Naive thymus-derived CD4-positive, alpha-beta T cell (primary cell): ENCODE results near the gene ADORA1. TPM values are rescaled to one million over a fixed set of nuclear protein-coding genes. Genes with fewer than 3 reads are reported as not detected.

Experiments used
- ATAC-seq: fragments of 150-1000 bp; cut with Tn5 transposase; 2 replicates; pipeline ENCODE4 v1.10.0; 2021; ENCODE audit warnings: mild to moderate bottlenecking, moderate library complexity
- CTCF ChIA-PET: fragments of 350-600 bp; sonication (Branson Sonifier 250); formaldehyde crosslinking; loops from one replicate; lab custom pipeline; 2021; ENCODE audit warnings: antibody characterized with exemption; lab: Charles Lee
- POLR2A ChIA-PET: fragments of 350-600 bp; sonication (Branson Sonifier 250); formaldehyde crosslinking; loops from one replicate; lab custom pipeline; 2021; ENCODE audit warnings: antibody characterized with exemption, inconsistent platforms; lab: Charles Lee
- DNase-seq, 9 donors: peaks; one replicate each; pipeline versions ENCODE4 v3.0.0 to v3.0.0-alpha.2; 2020 to 2022; ENCODE audit warnings: mixed read lengths in 1 of 9
- H3K27ac ChIP-seq: one replicate; pipeline ENCODE4 v1.7.0; 2013; ENCODE audit warnings: mild to moderate bottlenecking, low read depth, low read length, moderate library complexity
- H3K27me3 ChIP-seq, 2 donors: one replicate each; pipeline ENCODE4 v1.7.0; 2013; ENCODE audit warnings: low read length in 2 of 2, mild to moderate bottlenecking in 2 of 2, moderate library complexity in 2 of 2; ENCODE audit not compliant: control insufficient read depth in 2 of 2, insufficient read depth in 2 of 2
- H3K36me3 ChIP-seq, 3 experiments: 1 replicate in 2 of 3; 2 replicates in 1 of 3; pipeline ENCODE4 v1.7.0; 2013; ENCODE audit warnings: low read length in 3 of 3, mild to moderate bottlenecking in 3 of 3, moderate library complexity in 1 of 3; ENCODE audit not compliant: insufficient read depth in 3 of 3, control insufficient read depth in 2 of 3
- H3K4me1 ChIP-seq, 2 donors: one replicate each; pipeline ENCODE4 v1.7.0; 2013; ENCODE audit warnings: low read length in 2 of 2, mild to moderate bottlenecking in 2 of 2, moderate library complexity in 1 of 2; ENCODE audit not compliant: control insufficient read depth in 2 of 2, insufficient read depth in 2 of 2
- H3K4me3 ChIP-seq: 2 replicates; pipeline ENCODE4 v1.7.0; 2013; ENCODE audit warnings: mild to moderate bottlenecking, low read length
- H3K9me3 ChIP-seq, 3 experiments: 1 replicate in 2 of 3; 2 replicates in 1 of 3; pipeline ENCODE4 v1.7.0; 2013; ENCODE audit warnings: low read length in 3 of 3; ENCODE audit not compliant: control insufficient read depth in 2 of 3
- H3K27ac Mint-ChIP-seq, 9 donors: one replicate each; pipeline ENCODE4 v1.8.0; 2020 to 2022; ENCODE audit warnings: mixed read lengths in 9 of 9, mild to moderate bottlenecking in 8 of 9, moderate library complexity in 5 of 9, inconsistent platforms in 2 of 9
- H3K27me3 Mint-ChIP-seq, 5 donors: one replicate each; pipeline ENCODE4 v1.8.0; 2021 to 2022; ENCODE audit warnings: mixed read lengths in 5 of 5, mild to moderate bottlenecking in 1 of 5
- H3K36me3 Mint-ChIP-seq, 5 donors: one replicate each; pipeline ENCODE4 v1.8.0; 2020 to 2022; ENCODE audit warnings: mixed read lengths in 5 of 5, mild to moderate bottlenecking in 3 of 5, inconsistent platforms in 1 of 5
- H3K4me1 Mint-ChIP-seq, 7 donors: one replicate each; pipeline ENCODE4 v1.8.0; 2020 to 2022; ENCODE audit warnings: mixed read lengths in 7 of 7, mild to moderate bottlenecking in 3 of 7, inconsistent platforms in 1 of 7
- H3K4me3 Mint-ChIP-seq, 10 donors: one replicate each; pipeline ENCODE4 v1.8.0; 2020 to 2022; ENCODE audit warnings: mild to moderate bottlenecking in 10 of 10, mixed read lengths in 10 of 10, moderate library complexity in 6 of 10, inconsistent platforms in 2 of 10
- H3K9me3 Mint-ChIP-seq, 11 donors: one replicate each; pipeline ENCODE4 v1.8.0; 2020 to 2022; ENCODE audit warnings: mixed read lengths in 11 of 11, mild to moderate bottlenecking in 4 of 11, inconsistent platforms in 1 of 11, moderate library complexity in 1 of 11
- intact Hi-C, 2 donors: fragments of 100-400 bp; cut with micrococcal nuclease; formaldehyde crosslinking; loops; one replicate each; pipeline ENCODE4 v1.15.1; 2023
- polyA plus RNA-seq, 2 donors: library from polyadenylated mRNA; unstranded; fragments of 300-500 nt; fragmentation: Illumina TruSeq; gene quantifications; one replicate each; pipeline ENCODE4 v1.2.3, GENCODE V29; 2021
- total RNA-seq, 6 experiments: library from RNA in 5 of 6; stranded (reverse) in 5 of 6; gene quantifications; 1 replicate in 5 of 6; 2 replicates in 1 of 6; pipeline ENCODE4 v1.2.3 and lab custom pipeline; 2021 to 2026

Gene ADORA1
- total and polyA plus RNA-seq, 7 experiments from 2014 or later, result 0.44 TPM; not detected in 6

DNA sequence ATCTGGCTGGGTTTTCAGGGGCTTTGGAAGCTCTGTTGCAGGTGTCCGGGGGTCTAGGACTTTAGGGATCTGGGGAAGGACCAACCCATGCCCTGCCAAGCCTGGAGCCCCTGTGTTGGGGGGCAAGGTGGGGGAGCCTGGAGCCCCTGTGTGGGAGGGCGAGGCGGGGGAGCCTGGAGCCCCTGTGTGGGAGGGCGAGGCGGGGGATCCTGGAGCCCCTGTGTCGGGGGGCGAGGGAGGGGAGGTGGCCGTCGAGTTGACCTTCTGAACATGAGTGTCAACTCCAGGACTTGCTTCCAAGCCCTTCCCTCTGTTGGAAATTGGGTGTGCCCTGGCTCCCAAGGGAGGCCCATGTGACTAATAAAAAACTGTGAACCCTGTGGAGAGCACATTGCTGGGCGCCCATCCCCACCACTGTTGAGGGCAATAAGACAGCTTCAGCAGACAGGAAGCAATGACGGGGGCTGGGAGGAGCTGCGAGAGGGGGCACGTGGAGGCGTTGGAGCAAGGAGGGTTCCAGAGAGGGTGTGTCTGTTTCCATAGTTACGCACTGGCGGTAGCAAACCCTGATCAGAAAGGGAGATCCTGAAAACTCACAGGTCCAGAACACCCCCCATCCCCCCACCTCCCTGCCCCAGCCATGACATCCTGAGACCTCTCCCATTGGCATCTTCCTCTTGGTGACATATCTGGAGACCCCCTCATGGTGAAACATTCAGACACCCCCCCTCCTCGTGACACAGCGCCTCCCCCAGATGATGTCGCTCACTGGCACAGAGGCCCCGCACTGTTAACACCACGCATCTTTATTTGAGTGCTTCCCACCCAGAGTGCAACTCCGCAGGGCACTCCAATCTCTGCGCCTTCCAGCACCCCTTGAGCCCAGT is 39.7 kb downstream of the ADORA1 start:
- peaks cover 0 to 4% (median 0%) of the 10 kb centered on the region in 7 donors for H3K4me1 Mint-ChIP-seq
- intact Hi-C loops, result no loop called here
- H3K36me3 Mint-ChIP-seq, result no peaks in the 10 kb centered on the region
- H3K27ac Mint-ChIP-seq, result no peak overlapping the region
- H3K27me3 Mint-ChIP-seq, result peaks cover 0 to 28% (median 10%) of the 10 kb centered on the region in 5 donors
- DNase-seq, result no peak
- no peak overlapping the region for H3K4me3 ChIP-seq
- no peaks in the 10 kb centered on the region for H3K27me3 ChIP-seq
- H3K9me3 Mint-ChIP-seq, result peaks cover 0 to 1% (median 0%) of the 10 kb centered on the region in 11 donors
- no peaks in the 10 kb centered on the region for H3K36me3 ChIP-seq
- no peak overlapping the region for H3K27ac ChIP-seq
- H3K4me3 Mint-ChIP-seq, result no peak overlapping the region
- no peaks in the 10 kb centered on the region for H3K9me3 ChIP-seq
- ATAC-seq, result no peak
- ChIA-PET CTCF (interaction anchor here (1.0 kb wide), 1 partner anchor 14 kb away, joined by 3 read pairs; no protein-coding TSS in a partner anchor), POLR2A (no interaction called here)
- no peaks in the 10 kb centered on the region for H3K4me1 ChIP-seq

DNA sequence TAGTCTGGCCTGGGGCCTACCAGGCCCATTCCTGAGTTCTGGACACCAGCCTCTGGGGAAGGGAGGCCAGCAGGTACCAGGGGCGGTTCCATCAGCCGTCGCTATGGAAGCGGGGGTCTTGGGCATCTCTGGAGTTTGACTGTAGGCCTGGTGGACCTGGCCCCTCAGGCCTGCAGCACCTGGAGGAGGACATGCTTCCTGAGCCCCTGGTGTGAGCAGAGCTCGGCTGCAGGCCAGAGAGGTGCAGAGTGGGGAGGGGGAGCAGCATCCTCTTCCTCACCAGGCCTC is 40.3 kb downstream of the ADORA1 start:
- peaks cover 0 to 22% (median 9%) of the 10 kb centered on the region in 5 donors for H3K27me3 Mint-ChIP-seq
- ChIA-PET CTCF (no interaction called here), POLR2A (no interaction called here)

DNA sequence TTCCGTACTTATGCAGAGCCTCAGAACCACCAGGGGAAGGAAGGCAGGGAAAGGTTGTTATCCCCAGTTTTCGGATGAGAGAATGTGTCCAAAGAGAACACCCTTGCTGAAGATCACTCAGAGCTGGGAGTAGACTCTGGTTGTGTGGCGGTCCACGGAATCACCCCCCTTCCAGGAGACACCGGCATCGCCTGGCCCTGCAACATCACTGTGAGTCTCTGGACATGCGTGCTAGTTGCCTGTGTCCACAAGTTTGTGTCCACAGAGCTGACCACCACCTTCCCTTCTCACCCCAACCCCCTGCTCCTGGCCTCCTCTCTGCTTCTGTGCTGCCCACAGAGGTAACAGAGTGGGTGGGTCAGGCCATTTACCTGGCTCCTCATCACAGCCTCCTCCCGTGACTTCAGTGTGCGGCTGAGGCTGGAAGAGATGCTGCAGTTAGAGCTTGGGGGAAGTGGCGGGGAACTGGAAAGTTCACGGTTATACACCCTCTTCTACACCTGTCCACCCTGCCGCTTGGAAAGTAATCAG is 40.8 kb downstream of the ADORA1 start:
- Mint-ChIP-seq H3K27ac (no peak overlapping the region), H3K4me1 (peaks cover 0 to 4% (median 0%) of the 10 kb centered on the region in 7 donors), H3K27me3 (peaks cover 0 to 17% (median 4%) of the 10 kb centered on the region in 5 donors), H3K36me3 (no peaks in the 10 kb centered on the region), H3K4me3 (no peak overlapping the region), H3K9me3 (no peaks in the 10 kb centered on the region)
- Histone ChIP-seq H3K9me3 (no peaks in the 10 kb centered on the region), H3K4me3 (no peak overlapping the region), H3K27ac (no peak overlapping the region), H3K36me3 (no peaks in the 10 kb centered on the region), H3K27me3 (no peaks in the 10 kb centered on the region), H3K4me1 (no peaks in the 10 kb centered on the region)
- ChIA-PET CTCF (no interaction called here), POLR2A (no interaction called here)
- DNase-seq, result no peak
- intact Hi-C loops, result no loop called here
- ATAC-seq, result no peak

More for the DNA sequence above, 40.3 kb downstream of the ADORA1 start:
- no peaks in the 10 kb centered on the region for H3K36me3 ChIP-seq
- no peaks in the 10 kb centered on the region for H3K9me3 ChIP-seq
- no peak overlapping the region for H3K4me3 Mint-ChIP-seq
- intact Hi-C loops, result no loop called here
- H3K4me3 ChIP-seq, result no peak overlapping the region
- DNase-seq, result no peak
- H3K36me3 Mint-ChIP-seq, result no peaks in the 10 kb centered on the region
- no peaks in the 10 kb centered on the region for H3K4me1 ChIP-seq
- no peak overlapping the region for H3K27ac Mint-ChIP-seq
- no peaks in the 10 kb centered on the region for H3K9me3 Mint-ChIP-seq
- no peak for ATAC-seq
- no peaks in the 10 kb centered on the region for H3K27me3 ChIP-seq
- H3K4me1 Mint-ChIP-seq, result peaks cover 0 to 4% (median 0%) of the 10 kb centered on the region in 7 donors
- no peak overlapping the region for H3K27ac ChIP-seq

DNA sequence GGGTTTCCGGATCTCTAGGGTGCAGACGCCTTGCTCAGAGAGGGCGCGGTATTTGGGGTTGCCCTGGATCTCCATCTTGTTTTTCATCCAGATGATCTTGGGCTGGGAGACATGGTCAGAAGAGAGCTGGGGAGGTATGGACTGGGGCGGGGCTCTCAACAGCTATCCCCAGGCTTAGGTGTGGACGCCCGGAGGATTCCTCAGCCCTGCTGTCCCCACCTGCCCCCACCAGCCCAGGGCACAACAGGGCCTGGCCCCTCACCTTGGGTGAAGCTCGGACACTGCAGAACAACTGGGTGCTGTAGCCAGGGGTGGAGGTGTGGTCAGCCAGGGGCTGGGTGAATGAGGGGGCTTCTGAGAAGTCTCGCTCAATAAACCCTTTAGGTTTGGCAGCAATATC is 41.5 kb downstream of the ADORA1 start:
- no peaks in the 10 kb centered on the region for H3K27me3 ChIP-seq
- no peaks in the 10 kb centered on the region for H3K4me1 ChIP-seq

DNA sequence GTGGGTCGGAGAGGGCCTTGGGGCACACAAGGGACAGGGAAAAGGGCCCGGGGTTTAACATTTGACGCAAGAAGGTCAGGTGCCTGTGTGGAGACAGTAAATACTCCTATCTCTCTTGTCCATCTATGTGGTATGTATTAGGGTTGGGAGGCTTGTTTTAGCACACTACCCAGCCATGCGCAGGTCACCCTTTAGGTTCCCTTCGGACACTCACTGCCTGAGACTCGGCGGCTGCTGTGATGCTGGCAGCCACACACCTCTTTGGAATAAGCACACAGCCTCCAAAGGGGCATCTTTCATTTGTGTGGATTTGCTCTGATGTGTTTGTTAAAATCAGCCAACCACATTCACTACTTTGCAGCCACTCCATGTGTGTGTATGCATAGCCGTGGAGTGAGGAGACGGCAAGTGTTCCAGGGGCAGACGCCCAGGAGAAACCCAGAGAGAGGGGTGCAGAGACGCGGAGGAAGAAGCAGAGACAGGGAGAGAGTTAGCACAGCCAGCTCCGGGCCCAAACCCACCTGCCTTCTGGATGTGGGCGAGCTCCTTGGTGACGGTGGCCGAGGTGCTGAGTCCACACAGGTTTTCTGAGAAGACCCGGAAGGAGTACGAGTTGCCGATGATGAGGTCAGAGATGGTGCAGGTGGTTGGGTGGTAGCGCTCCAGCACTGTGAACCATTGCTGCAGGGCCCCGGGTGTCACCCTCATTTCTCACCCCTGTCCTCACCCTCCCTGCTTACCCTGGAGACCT is 42.4 kb downstream of the ADORA1 start:
- Histone ChIP-seq H3K36me3 (no peaks in the 10 kb centered on the region), H3K9me3 (no peaks in the 10 kb centered on the region), H3K4me3 (no peak overlapping the region), H3K27me3 (no peaks in the 10 kb centered on the region), H3K27ac (no peak overlapping the region), H3K4me1 (no peaks in the 10 kb centered on the region)
- peaks cover 0 to 9% (median 0%) of the 10 kb centered on the region in 5 donors for H3K27me3 Mint-ChIP-seq
- CTCF ChIA-PET, result no interaction called here
- peaks cover 0 to 4% (median 0%) of the 10 kb centered on the region in 7 donors for H3K4me1 Mint-ChIP-seq
- H3K4me3 Mint-ChIP-seq, result no peak overlapping the region
- intact Hi-C loops, result no loop called here
- H3K36me3 Mint-ChIP-seq, result no peaks in the 10 kb centered on the region
- DNase-seq (no peak), ATAC-seq (no peak)
- POLR2A ChIA-PET, result no interaction called here
- no peaks in the 10 kb centered on the region for H3K9me3 Mint-ChIP-seq
- H3K27ac Mint-ChIP-seq, result no peak overlapping the region

More for the DNA sequence above, 41.5 kb downstream of the ADORA1 start:
- H3K4me1 Mint-ChIP-seq, result peaks cover 0 to 4% (median 0%) of the 10 kb centered on the region in 7 donors
- Histone ChIP-seq H3K36me3 (no peaks in the 10 kb centered on the region), H3K4me3 (no peak overlapping the region), H3K9me3 (no peaks in the 10 kb centered on the region), H3K27ac (no peak overlapping the region)
- no peak for ATAC-seq
- no peaks in the 10 kb centered on the region for H3K9me3 Mint-ChIP-seq
- POLR2A ChIA-PET, result no interaction called here
- no peak for DNase-seq
- CTCF ChIA-PET, result no interaction called here
- no peak overlapping the region for H3K4me3 Mint-ChIP-seq
- intact Hi-C loops, result no loop called here
- peaks cover 0 to 15% (median 4%) of the 10 kb centered on the region in 5 donors for H3K27me3 Mint-ChIP-seq
- H3K27ac Mint-ChIP-seq, result peak overlapping the region in 1 of 9 donors; percentile 7
- H3K36me3 Mint-ChIP-seq, result no peaks in the 10 kb centered on the region

DNA sequence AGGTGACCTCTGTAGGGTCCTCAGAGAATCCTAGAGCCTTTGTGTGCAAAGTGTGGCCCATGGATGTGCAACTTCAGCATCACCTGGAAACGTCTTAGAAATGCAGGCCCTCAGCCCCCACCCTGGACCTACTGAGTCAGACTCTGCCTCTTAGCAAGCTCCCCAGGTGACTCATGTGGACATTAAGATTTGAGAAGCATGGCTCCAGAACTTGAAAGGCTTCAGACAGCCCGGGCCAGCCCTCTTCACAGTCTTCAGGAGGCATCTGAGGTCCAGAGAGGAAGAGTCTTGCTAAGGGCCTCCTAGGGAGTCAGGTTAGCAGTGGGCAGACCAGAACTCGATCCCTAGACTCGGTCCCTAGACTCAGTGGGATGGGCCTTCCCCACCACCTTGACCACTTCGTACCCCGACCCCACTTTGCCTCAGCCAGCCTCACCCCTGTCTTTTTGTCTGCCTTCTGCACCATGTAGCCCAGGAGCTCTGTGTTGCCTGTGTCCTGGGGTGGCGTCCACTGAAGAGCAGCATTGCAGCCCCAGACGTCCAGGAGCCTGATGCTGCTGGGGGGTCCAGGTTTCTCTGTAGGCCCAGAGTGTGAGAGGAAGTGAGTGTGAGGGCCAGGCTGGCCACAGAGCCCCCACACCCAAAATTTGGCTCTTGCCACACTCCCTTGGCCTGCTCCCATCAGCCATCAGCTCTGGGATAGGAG is 43.3 kb downstream of the ADORA1 start:
- peaks cover 0 to 4% (median 0%) of the 10 kb centered on the region in 7 donors for H3K4me1 Mint-ChIP-seq
- Histone ChIP-seq H3K4me1 (no peaks in the 10 kb centered on the region), H3K36me3 (no peaks in the 10 kb centered on the region), H3K27me3 (no peaks in the 10 kb centered on the region), H3K27ac (no peak overlapping the region), H3K4me3 (no peak overlapping the region), H3K9me3 (no peaks in the 10 kb centered on the region)
- H3K36me3 Mint-ChIP-seq, result no peaks in the 10 kb centered on the region
- intact Hi-C loops, result no loop called here
- POLR2A ChIA-PET, result no interaction called here
- H3K4me3 Mint-ChIP-seq, result no peak overlapping the region
- CTCF ChIA-PET, result no interaction called here
- peaks cover 0 to 5% (median 0%) of the 10 kb centered on the region in 5 donors for H3K27me3 Mint-ChIP-seq
- H3K27ac Mint-ChIP-seq, result no peak overlapping the region
- no peak for ATAC-seq
- H3K9me3 Mint-ChIP-seq, result no peaks in the 10 kb centered on the region
- DNase-seq, result no peak
